GM19238 (cell line): ENCODE results near the gene MBLAC2.

Experiments
- DNase-seq: peaks from one replicate; pipeline ENCODE4 v3.0.0; 2011; ENCODE audit warnings: low spot score; ENCODE audit not compliant: insufficient read length

Gene MBLAC2

GRCh38 chr5:90472783-90473395 is 1.7 kb downstream of the MBLAC2 start:
- DNase-seq, result no peak

GRCh38 chr5:90461288-90461687 is 13.3 kb downstream of the MBLAC2 start:
- no peak for DNase-seq

GRCh38 chr5:90446961-90447360 is 27.6 kb downstream of the MBLAC2 start:
- no peak for DNase-seq

GRCh38 chr5:90440644-90441043 is 33.9 kb downstream of the MBLAC2 start:
- DNase-seq, result no peak

- no peak for DNase-seq
Observed at GRCh38 chr5:90438100-90438499, 36.5 kb downstream of the MBLAC2 start.

GRCh38 chr5:90437663-90438062 is 36.9 kb downstream of the MBLAC2 start:
- DNase-seq, result no peak

- DNase-seq, result no peak
Observed at GRCh38 chr5:90434116-90434714, 40.4 kb downstream of the MBLAC2 start.

GRCh38 chr5:90424245-90424644 is 50.3 kb downstream of the MBLAC2 start:
- DNase-seq, result no peak

GRCh38 chr5:90421136-90421535 is 53.4 kb downstream of the MBLAC2 start:
- no peak for DNase-seq

- no peak for DNase-seq
Observed at GRCh38 chr5:90418214-90418613, 56.4 kb downstream of the MBLAC2 start.

GRCh38 chr5:90410178-90410762 is 64.3 kb downstream of the MBLAC2 start:
- DNase-seq, result no peak

GRCh38 chr5:90409318-90410177 is 65.0 kb downstream of the MBLAC2 start, which contains the start of gene CETN3:
Gene CETN3 (minus strand): TSS chr5:90409756. CDS start chr5:90409661, 95 bp downstream.
- DNase-seq, result peak; percentile 56

- no peak for DNase-seq
Observed at GRCh38 chr5:90408571-90409317, 65.8 kb downstream of the MBLAC2 start.
